Measurements from ENCODE around the gene PRPF8.

DNA sequence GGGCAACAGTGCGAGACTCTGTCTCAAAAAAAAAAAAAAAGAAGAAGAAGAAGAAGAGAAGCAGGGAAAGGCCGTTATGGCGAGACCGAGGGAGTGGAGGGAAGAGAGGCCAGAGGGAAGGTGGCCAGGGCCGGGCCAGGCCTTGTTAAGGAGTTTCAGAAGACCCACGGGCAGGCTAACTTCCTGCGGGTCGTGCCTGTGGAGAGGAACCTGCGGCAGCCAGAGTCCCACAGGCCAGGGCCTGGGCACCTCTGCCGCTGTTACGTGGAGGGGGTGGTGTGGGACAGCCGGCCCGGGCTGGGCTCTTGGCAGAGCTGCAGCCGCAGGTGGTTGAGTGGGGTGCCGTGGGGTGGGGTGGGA is 45.3 kb upstream of the PRPF8 start:
- TF ChIP-seq, protein P1, sequence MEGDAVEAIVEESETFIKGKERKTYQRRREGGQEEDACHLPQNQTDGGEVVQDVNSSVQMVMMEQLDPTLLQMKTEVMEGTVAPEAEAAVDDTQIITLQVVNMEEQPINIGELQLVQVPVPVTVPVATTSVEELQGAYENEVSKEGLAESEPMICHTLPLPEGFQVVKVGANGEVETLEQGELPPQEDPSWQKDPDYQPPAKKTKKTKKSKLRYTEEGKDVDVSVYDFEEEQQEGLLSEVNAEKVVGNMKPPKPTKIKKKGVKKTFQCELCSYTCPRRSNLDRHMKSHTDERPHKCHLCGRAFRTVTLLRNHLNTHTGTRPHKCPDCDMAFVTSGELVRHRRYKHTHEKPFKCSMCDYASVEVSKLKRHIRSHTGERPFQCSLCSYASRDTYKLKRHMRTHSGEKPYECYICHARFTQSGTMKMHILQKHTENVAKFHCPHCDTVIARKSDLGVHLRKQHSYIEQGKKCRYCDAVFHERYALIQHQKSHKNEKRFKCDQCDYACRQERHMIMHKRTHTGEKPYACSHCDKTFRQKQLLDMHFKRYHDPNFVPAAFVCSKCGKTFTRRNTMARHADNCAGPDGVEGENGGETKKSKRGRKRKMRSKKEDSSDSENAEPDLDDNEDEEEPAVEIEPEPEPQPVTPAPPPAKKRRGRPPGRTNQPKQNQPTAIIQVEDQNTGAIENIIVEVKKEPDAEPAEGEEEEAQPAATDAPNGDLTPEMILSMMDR (IDR thresholded peaks at IDR 0.05) = no peak
- TF ChIP-seq POLR2A (IDR thresholded peaks at IDR 0.05) = no peak

Measured in gastroesophageal sphincter (tissue), 3 donors.